ENCODE data around the gene DENND5B.
"Not testable (repeated sequence)": the region's sequence is repeated elsewhere in the genome, so short reads cannot be mapped to it uniquely, and the experiment has no call there.

The DENND5B gene

GRCh38 chr12:31557707-31558106 is 33.2 kb downstream of the DENND5B start:
- DNase-seq (ENCODE audit: low spot score): no peak

GRCh38 chr12:31555466-31555865 is 35.5 kb downstream of the DENND5B start:
- DNase-seq (ENCODE audit: low spot score): not testable (repeated sequence)

- not testable (repeated sequence) for DNase-seq (ENCODE audit: low spot score)
Measured at GRCh38 chr12:31550590-31550989, 40.3 kb downstream of the DENND5B start.

GRCh38 chr12:31536672-31537071 is 54.3 kb downstream of the DENND5B start:
- no peak for DNase-seq (ENCODE audit: low spot score)

GRCh38 chr12:31533470-31533869 is 57.5 kb downstream of the DENND5B start:
- no peak for DNase-seq (ENCODE audit: low spot score)

- no peak for DNase-seq (ENCODE audit: low spot score)
Measured at GRCh38 chr12:31531893-31532292, 59.0 kb downstream of the DENND5B start.

- DNase-seq (ENCODE audit: low spot score): no peak
Measured at GRCh38 chr12:31528095-31528494, 62.8 kb downstream of the DENND5B start.

- DNase-seq (ENCODE audit: low spot score): no peak
Measured at GRCh38 chr12:31527083-31527482, 63.9 kb downstream of the DENND5B start.

- no peak for DNase-seq (ENCODE audit: low spot score)
Measured at GRCh38 chr12:31526158-31526546, 64.8 kb downstream of the DENND5B start.

- DNase-seq (ENCODE audit: low spot score): no peak
Measured at GRCh38 chr12:31525496-31526157, 65.3 kb downstream of the DENND5B start.

GRCh38 chr12:31524791-31525495 is 66.0 kb downstream of the DENND5B start:
- no peak for DNase-seq (ENCODE audit: low spot score)

GRCh38 chr12:31523306-31523705 is 67.6 kb downstream of the DENND5B start:
- DNase-seq (ENCODE audit: low spot score): no peak

- no peak for DNase-seq (ENCODE audit: low spot score)
Measured at GRCh38 chr12:31522607-31523006, 68.3 kb downstream of the DENND5B start.

GRCh38 chr12:31521964-31522363 is 69.0 kb downstream of the DENND5B start:
- no peak for DNase-seq (ENCODE audit: low spot score)

GRCh38 chr12:31519511-31519910 is 71.4 kb downstream of the DENND5B start:
- DNase-seq (ENCODE audit: low spot score): no peak

GRCh38 chr12:31518680-31519227 is 72.2 kb downstream of the DENND5B start:
- DNase-seq (ENCODE audit: low spot score): no peak

GRCh38 chr12:31517994-31518393 is 72.9 kb downstream of the DENND5B start:
- DNase-seq (ENCODE audit: low spot score): no peak

GRCh38 chr12:31516702-31517101 is 74.2 kb downstream of the DENND5B start:
- DNase-seq (ENCODE audit: low spot score): no peak

GRCh38 chr12:31514912-31515311 is 76.0 kb downstream of the DENND5B start:
- no peak for DNase-seq (ENCODE audit: low spot score)

- no peak for DNase-seq (ENCODE audit: low spot score)
Measured at GRCh38 chr12:31510034-31510433, 80.9 kb downstream of the DENND5B start.

- DNase-seq (ENCODE audit: low spot score): no peak
Measured at GRCh38 chr12:31508436-31509150, 82.3 kb downstream of the DENND5B start.

- no peak for DNase-seq (ENCODE audit: low spot score)
Measured at GRCh38 chr12:31507966-31508365, 83.0 kb downstream of the DENND5B start.
